ENCODE measurements around the gene MANSC1. TPM values are rescaled to one million over a fixed set of nuclear protein-coding genes. Genes with fewer than 3 reads are reported as not detected.

MANSC1 gene
- total and polyA plus RNA-seq, 2 of the 13 experiments (the other 11 are each of a cell fraction or from before 2014, with no cell fraction given) = 1.9 to 4.2 TPM

- TF ChIP-seq RNF219 (CRISPR knock-in tag; IDR thresholded peaks at IDR 0.05) (no peak), MIXL1 (CRISPR knock-in tag; IDR thresholded peaks at IDR 0.05) (no peak), DR1 (CRISPR knock-in tag; IDR thresholded peaks at IDR 0.05) (no peak), SNAI1 (CRISPR knock-in tag; IDR thresholded peaks at IDR 0.05; ENCODE audit: borderline replicate concordance) (0 out of 2 replicates have a peak, but pooled peaks have one; percentile 37), KMT2A (CRISPR knock-in tag; IDR thresholded peaks at IDR 0.05) (peak; percentile 91), WIZ (CRISPR knock-in tag; IDR thresholded peaks at IDR 0.05) (0 out of 2 replicates have a peak, but pooled peaks have one; percentile 27), ZNF282 (IDR thresholded peaks at IDR 0.05; ENCODE audit: partially characterized antibody) (no peak), FOXA1 (IDR thresholded peaks at IDR 0.05) (no peak), FOXA1 (CRISPR knock-in tag; IDR thresholded peaks at IDR 0.05) (peak; percentile 25; the same call in 1 of the 2 replicates), KLF12 (CRISPR knock-in tag; IDR thresholded peaks at IDR 0.05; ENCODE audit: borderline replicate concordance) (0 out of 2 replicates have a peak, but pooled peaks have one; percentile 31), ZBED4 (CRISPR knock-in tag; IDR thresholded peaks at IDR 0.05; ENCODE audit: borderline replicate concordance) (peak; percentile 37; the same call in 1 of the 2 replicates), ZNF512 (CRISPR knock-in tag; IDR thresholded peaks at IDR 0.05) (no peak), ZNF891 (CRISPR knock-in tag; IDR thresholded peaks at IDR 0.05) (peak; percentile 68), PHF20 (CRISPR knock-in tag; IDR thresholded peaks at IDR 0.05) (peak; percentile 84), ZFP37 (CRISPR knock-in tag; IDR thresholded peaks at IDR 0.05; ENCODE audit: borderline replicate concordance) (peak; percentile 58; the same call in 1 of the 2 replicates), GATA4 (IDR thresholded peaks at IDR 0.05; ENCODE audit: borderline replicate concordance, low read depth) (no peak), DMAP1 (CRISPR knock-in tag; IDR thresholded peaks at IDR 0.05) (peak; percentile 80), FOSL1 (CRISPR knock-in tag; IDR thresholded peaks at IDR 0.05; ENCODE audit: borderline replicate concordance) (no peak), RARA (CRISPR knock-in tag; IDR thresholded peaks at IDR 0.05) (0 out of 2 replicates have a peak, but pooled peaks have one; percentile 19), SMARCC2 (IDR thresholded peaks at IDR 0.05) (no peak), FUBP1 (CRISPR knock-in tag; IDR thresholded peaks at IDR 0.05; ENCODE audit: borderline replicate concordance) (no peak)
Observed at GRCh38 chr12:12356896-12357718, 7.1 kb upstream of the MANSC1 start, which contains the start of gene BORCS5 (continued).

Measured in HepG2 (cell line).